Heart left ventricle (tissue), 16 donors: ENCODE data around the gene CFTR. TPM values are rescaled to one million over a fixed set of nuclear protein-coding genes. Genes with fewer than 3 reads are reported as not detected.

ENCODE experiments used
- ATAC-seq, 4 donors: fragments of 200-7000 bp; cut with Tn5 transposase; one replicate each; pipeline ENCODE4 v1.9.1; 2020 to 2022; ENCODE audit warnings: moderate library complexity in 4 of 4, mild to moderate bottlenecking in 3 of 4, moderate number of reproducible peaks in 1 of 4
- DNase-seq, 5 donors: peaks; one replicate each; pipeline ENCODE4 v3.0.0-alpha.2; 2020
- H3K27ac ChIP-seq, 12 donors: fragments of 200-600 bp; sonication (generic) in 4 of 12; one replicate each; pipeline versions ENCODE4 v1.5.0 to v1.8.0; 2016 to 2022; ENCODE audit warnings: mild to moderate bottlenecking in 2 of 12
- H3K27me3 ChIP-seq, 9 donors: fragments of 200-600 bp; sonication (generic) in 2 of 9; one replicate each; pipeline versions ENCODE4 v1.5.1 to v1.8.0; 2016 to 2022; ENCODE audit warnings: mild to moderate bottlenecking in 3 of 9
- H3K36me3 ChIP-seq, 9 donors: fragments of 200-600 bp; sonication (generic) in 2 of 9; one replicate each; pipeline versions ENCODE4 v1.5.0 to v1.8.0; 2018 to 2022; ENCODE audit warnings: mild to moderate bottlenecking in 2 of 9
- H3K4me1 ChIP-seq, 12 donors: fragments of 200-600 bp; sonication (generic) in 4 of 12; one replicate each; pipeline versions ENCODE4 v1.5.0 to v1.8.0; 2016 to 2022; ENCODE audit warnings: mild to moderate bottlenecking in 3 of 12
- H3K4me3 ChIP-seq, 12 donors: fragments of 200-600 bp; sonication (generic) in 4 of 12; one replicate each; pipeline versions ENCODE4 v1.5.0 to v1.8.0; 2017 to 2022; ENCODE audit warnings: mild to moderate bottlenecking in 9 of 12, moderate library complexity in 4 of 12
- H3K9me3 ChIP-seq, 12 donors: fragments of 200-600 bp; sonication (generic) in 4 of 12; one replicate each; pipeline versions ENCODE4 v1.5.0 to v1.8.0; 2016 to 2022; ENCODE audit warnings: mild to moderate bottlenecking in 1 of 12
- CTCF ChIP-seq, 12 donors: fragments of 200-600 bp; sonication (generic) in 4 of 12; IDR thresholded peaks; one replicate each; pipeline versions ENCODE4 v1.5.0 to v1.8.0; 2018 to 2022; ENCODE audit warnings: antibody characterized with exemption in 12 of 12, mild to moderate bottlenecking in 5 of 12
- POLR2A ChIP-seq, 2 donors: fragments of 450-650 bp; IDR thresholded peaks; one replicate each; pipeline ENCODE4 v1.6.1; 2017; ENCODE audit warnings: antibody characterized with exemption in 2 of 2, mild to moderate bottlenecking in 2 of 2, moderate library complexity in 2 of 2
- WGBS, 4 donors: extraction: QIAGEN DNeasy Blood & Tissue Kit in 2 of 4; methylation state at CpG; one replicate each; pipeline versions ENCODE4 v1.1.5 to v1.1.7; 2013 to 2018; 5-methylcytosine and 5-hydroxymethylcytosine counted together
- intact Hi-C, 10 donors: fragments of 100-400 bp; cut with DNase I; formaldehyde crosslinking; loops; one replicate each; pipeline versions ENCODE4 v1.11.1 to v1.14.2; 2022
- polyA plus RNA-seq, 2 donors: library from polyadenylated mRNA; stranded (reverse); fragments of 200-250 nt; gene quantifications; one replicate each; pipeline ENCODE4 v1.2.3, GENCODE V29; 2013
- total RNA-seq, 9 donors: library from RNA; depleted of rRNA in 2 of 9; stranded (reverse); fragments of >200 nt in 2 of 9; fragmentation: NEBNext Ultra II Directional in 3 of 9; extraction: Animal tissue kit (Norgen Biotek cat#: 25700) in 3 of 9; gene quantifications; one replicate each; pipeline versions ENCODE4 v1.1.0 to v1.2.4, GENCODE V29; 2016 to 2023
- donor health status: ischemic (EF 13 %, LVEDD 7.1; RV severe dilation, severe dysfunction).
- donor health status: healthy with polysubstance abuse.
- donor health status: DM: no; HTN: yes; CAD: no.
- donor health status: DM: no; HTN: no; CAD: no.
- donor health status: ischemic (EF 25% LVEDD 6.9; RV normal size, moderate dysfunction).
- donor health status: ischemic (EF 25% LVEDD 5.7; RV mildly dilated, moderate dysfunction).
- donor health status: healthy.
- donor health status: DM: yes; HTN: yes; CAD: no.
- donor health status: ischemic (EF 35%, LVEDD 5.7; RV mildly dilated, moderate dysfunction).
- donor health status: nonischemic (EF 11% LVEDD 7.7; RV severe dilation, severe dysfunction).
- donor health status: DM: yes; HTN: yes; CAD: no.
- donor health status: PGD.
- donor health status: ischemic (EF 29% LVEDD 5.4; RV normal size, mild dysfunction).
- donor health status: nonischemic (EF 23%, LVEDD 6.1; RV moderate dilation, normal function).

CFTR gene
- total and polyA plus RNA-seq, 11 donors, result 0.04 to 1.3 (median 0.25) TPM

- intact Hi-C loops, result no loop called here
- Histone ChIP-seq H3K36me3 (no peaks in the 10 kb centered on the region), H3K9me3 (no peaks in the 10 kb centered on the region), H3K4me1 (no peaks in the 10 kb centered on the region), H3K27me3 (no peaks in the 10 kb centered on the region), H3K4me3 (no peak overlapping the region), H3K27ac (no peak overlapping the region)
- ATAC-seq, result no peak
- WGBS, 4 donors, result 45 to 66% (median 66%) methylated on average over 2 of the region's 2 CpGs
- no peak for DNase-seq
- no peak for TF ChIP-seq POLR2A (IDR thresholded peaks at IDR 0.05)
- TF ChIP-seq CTCF (IDR thresholded peaks at IDR 0.05), result no peak
Measured at GRCh38 chr7:117621075-117621618, 141.3 kb downstream of the CFTR start.

GRCh38 chr7:117623606-117624005, 143.8 kb downstream of the CFTR start:
- Histone ChIP-seq H3K27me3 (no peaks in the 10 kb centered on the region), H3K4me1 (no peaks in the 10 kb centered on the region), H3K4me3 (no peak overlapping the region), H3K36me3 (no peaks in the 10 kb centered on the region), H3K9me3 (no peaks in the 10 kb centered on the region), H3K27ac (no peak overlapping the region)
- ATAC-seq (no peak), DNase-seq (no peak)
- intact Hi-C loops, result no loop called here
- TF ChIP-seq POLR2A (IDR thresholded peaks at IDR 0.05), result no peak
- no peak for TF ChIP-seq CTCF (IDR thresholded peaks at IDR 0.05)
- WGBS, 4 donors, result 77 to 85% (median 81%) methylated on average over 4 of the region's 4 CpGs

GRCh38 chr7:117630501-117630900, 150.7 kb downstream of the CFTR start:
- Histone ChIP-seq H3K27me3 (no peaks in the 10 kb centered on the region), H3K27ac (no peak overlapping the region), H3K4me1 (no peaks in the 10 kb centered on the region), H3K36me3 (no peaks in the 10 kb centered on the region), H3K4me3 (no peak overlapping the region), H3K9me3 (peaks cover 0 to 7% (median 0%) of the 10 kb centered on the region in 12 donors)
- DNase-seq (no peak), ATAC-seq (no peak)
- intact Hi-C loops, result no loop called here
- 59 to 77% (median 73%) methylated on average over 4 of the region's 4 CpGs for WGBS, 4 donors
- no peak for TF ChIP-seq POLR2A (IDR thresholded peaks at IDR 0.05)
- no peak for TF ChIP-seq CTCF (IDR thresholded peaks at IDR 0.05)

GRCh38 chr7:117630907-117631564, 151.2 kb downstream of the CFTR start:
- no peaks in the 10 kb centered on the region for H3K27me3 ChIP-seq

More at GRCh38 chr7:117630907-117631564, 151.2 kb downstream of the CFTR start:
- Histone ChIP-seq H3K27ac (no peak overlapping the region), H3K4me1 (no peaks in the 10 kb centered on the region), H3K4me3 (no peak overlapping the region), H3K9me3 (peaks cover 0 to 7% (median 0%) of the 10 kb centered on the region in 12 donors), H3K36me3 (no peaks in the 10 kb centered on the region)
- DNase-seq, result no peak
- 80 to 91% (median 90%) methylated on average over 1 of the region's 1 CpG for WGBS, 4 donors
- no peak for TF ChIP-seq POLR2A (IDR thresholded peaks at IDR 0.05)
- TF ChIP-seq CTCF (IDR thresholded peaks at IDR 0.05), result no peak
- ATAC-seq, result no peak
- intact Hi-C loops, result no loop called here
